ENCODE data around the gene ADGRV1. TPM values are rescaled to one million over a fixed set of nuclear protein-coding genes. Genes with fewer than 3 reads are reported as not detected.

The ADGRV1 gene
- total and polyA plus RNA-seq, 2 donors = 2.2 to 5.1 TPM

GRCh38 chr5:90549729-90550275 lies 8.8 kb upstream of the ADGRV1 start:
- H3K27me3 ChIP-seq (ENCODE audit: control insufficient read depth in 2 of 2, insufficient read depth in 1 of 2, low read length in 1 of 2) = no peaks in the 10 kb centered on the region
- WGBS = 76% methylated on average over 2 of the region's 2 CpGs

GRCh38 chr5:90550963-90551362 lies 7.6 kb upstream of the ADGRV1 start:
- Histone ChIP-seq H3K27me3 (ENCODE audit: control insufficient read depth in 2 of 2, insufficient read depth in 1 of 2, low read length in 1 of 2) (peaks cover 0 to 4% of the 10 kb centered on the region in 2 donors), H3K27ac (ENCODE audit: low read depth in 1 of 2, low read length in 1 of 2) (no peak overlapping the region), H3K4me1 (ENCODE audit: control insufficient read depth in 2 of 2, insufficient read depth in 2 of 2, low read length in 2 of 2) (no peaks in the 10 kb centered on the region), H3K9me3 (ENCODE audit: control insufficient read depth in 2 of 2, insufficient read depth in 1 of 2, low read length in 1 of 2) (no peaks in the 10 kb centered on the region), H3K36me3 (ENCODE audit: control insufficient read depth in 2 of 2, insufficient read depth in 2 of 2, low read length in 1 of 2) (no peaks in the 10 kb centered on the region), H3K4me3 (ENCODE audit: low read length in 2 of 2) (no peak overlapping the region)
- no peak for DNase-seq (ENCODE audit: low read depth in 6 of 9, low spot score in 9 of 9)
- 74% methylated on average over 3 of the region's 3 CpGs for WGBS

More at GRCh38 chr5:90549729-90550275, 8.8 kb upstream of the ADGRV1 start:
- Histone ChIP-seq H3K4me3 (ENCODE audit: low read length in 2 of 2) (no peak overlapping the region), H3K9me3 (ENCODE audit: control insufficient read depth in 2 of 2, insufficient read depth in 1 of 2, low read length in 1 of 2) (no peaks in the 10 kb centered on the region), H3K36me3 (ENCODE audit: control insufficient read depth in 2 of 2, insufficient read depth in 2 of 2, low read length in 1 of 2) (no peaks in the 10 kb centered on the region), H3K4me1 (ENCODE audit: control insufficient read depth in 2 of 2, insufficient read depth in 2 of 2, low read length in 2 of 2) (no peaks in the 10 kb centered on the region), H3K27ac (ENCODE audit: low read depth in 1 of 2, low read length in 1 of 2) (no peak overlapping the region)
- peak in 1 of 9 donors; percentile 20 for DNase-seq (ENCODE audit: low read depth in 6 of 9, low spot score in 9 of 9)

DNA sequence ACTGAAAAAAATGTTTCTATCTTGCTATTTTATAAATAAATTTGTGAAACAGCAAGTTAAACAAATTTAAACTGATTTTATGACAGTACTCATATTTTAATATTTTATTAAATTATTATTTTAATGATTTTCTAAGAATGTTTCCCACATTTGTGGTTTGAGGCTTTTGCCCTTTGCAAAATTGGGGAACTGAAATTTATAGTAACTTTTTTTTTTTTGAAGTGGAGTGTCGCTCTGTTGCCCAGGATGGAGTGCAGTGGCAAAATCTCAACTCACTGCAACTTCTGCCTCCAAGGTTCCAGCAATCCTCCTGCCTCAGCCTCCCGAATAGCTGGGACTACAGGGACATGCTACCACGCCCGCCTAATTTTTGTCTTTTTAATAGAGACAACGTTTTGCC lies 7.2 kb upstream of the ADGRV1 start:
- H3K4me3 ChIP-seq (ENCODE audit: low read length in 2 of 2) = no peak overlapping the region
- H3K27ac ChIP-seq (ENCODE audit: low read depth in 1 of 2, low read length in 1 of 2) = no peak overlapping the region
- no peaks in the 10 kb centered on the region for H3K9me3 ChIP-seq (ENCODE audit: control insufficient read depth in 2 of 2, insufficient read depth in 1 of 2, low read length in 1 of 2)
- WGBS = 80% methylated on average over 5 of the region's 5 CpGs
- H3K36me3 ChIP-seq (ENCODE audit: control insufficient read depth in 2 of 2, insufficient read depth in 2 of 2, low read length in 1 of 2) = no peaks in the 10 kb centered on the region
- H3K27me3 ChIP-seq (ENCODE audit: control insufficient read depth in 2 of 2, insufficient read depth in 1 of 2, low read length in 1 of 2) = peaks cover 0 to 8% of the 10 kb centered on the region in 2 donors
- H3K4me1 ChIP-seq (ENCODE audit: control insufficient read depth in 2 of 2, insufficient read depth in 2 of 2, low read length in 2 of 2) = no peaks in the 10 kb centered on the region
- DNase-seq (ENCODE audit: low read depth in 6 of 9, low spot score in 9 of 9) = no peak

GRCh38 chr5:90553711-90554110 lies 4.9 kb upstream of the ADGRV1 start:
- Histone ChIP-seq H3K27ac (ENCODE audit: low read depth in 1 of 2, low read length in 1 of 2) (no peak overlapping the region), H3K4me3 (ENCODE audit: low read length in 2 of 2) (no peak overlapping the region), H3K4me1 (ENCODE audit: control insufficient read depth in 2 of 2, insufficient read depth in 2 of 2, low read length in 2 of 2) (no peaks in the 10 kb centered on the region), H3K36me3 (ENCODE audit: control insufficient read depth in 2 of 2, insufficient read depth in 2 of 2, low read length in 1 of 2) (no peaks in the 10 kb centered on the region), H3K9me3 (ENCODE audit: control insufficient read depth in 2 of 2, insufficient read depth in 1 of 2, low read length in 1 of 2) (peaks cover 0 to 2% of the 10 kb centered on the region in 2 donors), H3K27me3 (ENCODE audit: control insufficient read depth in 2 of 2, insufficient read depth in 1 of 2, low read length in 1 of 2) (peaks cover 14 to 31% of the 10 kb centered on the region in 2 donors)
- DNase-seq (ENCODE audit: low read depth in 6 of 9, low spot score in 9 of 9) = no peak

GRCh38 chr5:90554358-90555006 lies 4.1 kb upstream of the ADGRV1 start:
- 94% methylated on average over 4 of the region's 4 CpGs for WGBS

DNA sequence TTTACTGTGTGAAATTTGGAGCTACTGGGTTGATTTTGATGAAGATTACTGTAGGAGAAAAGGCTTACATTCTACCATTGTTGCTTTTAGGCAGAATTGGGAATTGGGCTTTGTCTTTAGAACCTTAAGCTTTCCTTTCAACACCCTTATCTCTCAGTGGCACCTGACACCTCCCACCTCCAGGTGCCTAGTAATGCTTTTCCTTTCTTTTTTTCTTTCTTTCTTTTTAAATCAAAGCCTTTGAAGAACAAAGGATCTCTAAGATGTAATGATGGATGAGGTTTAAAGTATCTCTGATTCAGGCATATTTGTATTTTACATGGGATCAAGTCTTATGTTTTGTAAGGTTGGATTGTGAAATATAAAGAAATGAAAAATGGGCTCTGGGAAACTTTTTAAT lies 2.9 kb upstream of the ADGRV1 start:
- Histone ChIP-seq H3K4me1 (ENCODE audit: control insufficient read depth in 2 of 2, insufficient read depth in 2 of 2, low read length in 2 of 2) (no peaks in the 10 kb centered on the region), H3K4me3 (ENCODE audit: low read length in 2 of 2) (no peak overlapping the region), H3K9me3 (ENCODE audit: control insufficient read depth in 2 of 2, insufficient read depth in 1 of 2, low read length in 1 of 2) (peaks cover 0 to 2% of the 10 kb centered on the region in 2 donors), H3K36me3 (ENCODE audit: control insufficient read depth in 2 of 2, insufficient read depth in 2 of 2, low read length in 1 of 2) (no peaks in the 10 kb centered on the region), H3K27me3 (ENCODE audit: control insufficient read depth in 2 of 2, insufficient read depth in 1 of 2, low read length in 1 of 2) (peaks cover 15 to 48% of the 10 kb centered on the region in 2 donors), H3K27ac (ENCODE audit: low read depth in 1 of 2, low read length in 1 of 2) (no peak overlapping the region)
- no peak for DNase-seq (ENCODE audit: low read depth in 6 of 9, low spot score in 9 of 9)

More at GRCh38 chr5:90554358-90555006, 4.1 kb upstream of the ADGRV1 start:
- DNase-seq (ENCODE audit: low read depth in 6 of 9, low spot score in 9 of 9) = no peak
- Histone ChIP-seq H3K27ac (ENCODE audit: low read depth in 1 of 2, low read length in 1 of 2) (no peak overlapping the region), H3K36me3 (ENCODE audit: control insufficient read depth in 2 of 2, insufficient read depth in 2 of 2, low read length in 1 of 2) (no peaks in the 10 kb centered on the region), H3K4me3 (ENCODE audit: low read length in 2 of 2) (no peak overlapping the region), H3K9me3 (ENCODE audit: control insufficient read depth in 2 of 2, insufficient read depth in 1 of 2, low read length in 1 of 2) (peaks cover 0 to 2% of the 10 kb centered on the region in 2 donors), H3K4me1 (ENCODE audit: control insufficient read depth in 2 of 2, insufficient read depth in 2 of 2, low read length in 2 of 2) (no peaks in the 10 kb centered on the region), H3K27me3 (ENCODE audit: control insufficient read depth in 2 of 2, insufficient read depth in 1 of 2, low read length in 1 of 2) (peaks cover 15 to 39% of the 10 kb centered on the region in 2 donors)

DNA sequence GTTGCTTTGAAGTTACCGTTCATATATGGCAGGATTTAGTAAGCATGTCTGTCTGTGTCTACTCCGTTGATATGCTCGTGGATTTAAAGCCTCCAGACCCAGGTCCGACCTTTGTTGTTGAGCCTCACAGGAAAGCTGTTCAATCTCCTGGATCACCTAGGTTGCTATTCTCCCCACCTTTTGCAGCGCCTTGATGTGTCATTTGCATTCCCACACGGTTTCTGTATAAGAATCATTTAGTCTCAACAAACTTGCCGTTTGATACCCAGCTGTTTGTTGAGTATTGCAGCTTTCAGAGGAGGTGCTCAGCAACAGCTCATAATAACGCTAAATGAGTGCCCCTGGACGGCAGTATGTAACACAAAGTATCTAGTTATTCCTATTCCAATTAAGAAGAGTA lies 1.2 kb upstream of the ADGRV1 start:
- H3K27me3 ChIP-seq (ENCODE audit: control insufficient read depth in 2 of 2, insufficient read depth in 1 of 2, low read length in 1 of 2) = peaks cover 18 to 58% of the 10 kb centered on the region in 2 donors

GRCh38 chr5:90557871-90558270 lies 726 bp upstream of the ADGRV1 start:
- H3K36me3 ChIP-seq (ENCODE audit: control insufficient read depth in 2 of 2, insufficient read depth in 2 of 2, low read length in 1 of 2) = no peaks in the 10 kb centered on the region
- H3K9me3 ChIP-seq (ENCODE audit: control insufficient read depth in 2 of 2, insufficient read depth in 1 of 2, low read length in 1 of 2) = peaks cover 0 to 2% of the 10 kb centered on the region in 2 donors
- DNase-seq (ENCODE audit: low read depth in 6 of 9, low spot score in 9 of 9) = no peak
- no peak overlapping the region for H3K27ac ChIP-seq (ENCODE audit: low read depth in 1 of 2, low read length in 1 of 2)
- H3K4me3 ChIP-seq (ENCODE audit: low read length in 2 of 2) = no peak overlapping the region
- no peaks in the 10 kb centered on the region for H3K4me1 ChIP-seq (ENCODE audit: control insufficient read depth in 2 of 2, insufficient read depth in 2 of 2, low read length in 2 of 2)
- peaks cover 18 to 59% of the 10 kb centered on the region in 2 donors for H3K27me3 ChIP-seq (ENCODE audit: control insufficient read depth in 2 of 2, insufficient read depth in 1 of 2, low read length in 1 of 2)
- 23% methylated on average over 3 of the region's 3 CpGs for WGBS

More for the DNA sequence above, 1.2 kb upstream of the ADGRV1 start:
- 31% methylated on average over 9 of the region's 9 CpGs for WGBS
- no peak overlapping the region for H3K4me3 ChIP-seq (ENCODE audit: low read length in 2 of 2)
- H3K9me3 ChIP-seq (ENCODE audit: control insufficient read depth in 2 of 2, insufficient read depth in 1 of 2, low read length in 1 of 2) = peaks cover 0 to 2% of the 10 kb centered on the region in 2 donors
- DNase-seq (ENCODE audit: low read depth in 6 of 9, low spot score in 9 of 9) = no peak
- no peak overlapping the region for H3K27ac ChIP-seq (ENCODE audit: low read depth in 1 of 2, low read length in 1 of 2)
- H3K4me1 ChIP-seq (ENCODE audit: control insufficient read depth in 2 of 2, insufficient read depth in 2 of 2, low read length in 2 of 2) = no peaks in the 10 kb centered on the region
- no peaks in the 10 kb centered on the region for H3K36me3 ChIP-seq (ENCODE audit: control insufficient read depth in 2 of 2, insufficient read depth in 2 of 2, low read length in 1 of 2)

GRCh38 chr5:90560771-90561170 lies 2.2 kb downstream of the ADGRV1 start:
- peaks cover 0 to 2% of the 10 kb centered on the region in 2 donors for H3K9me3 ChIP-seq (ENCODE audit: control insufficient read depth in 2 of 2, insufficient read depth in 1 of 2, low read length in 1 of 2)
- H3K4me1 ChIP-seq (ENCODE audit: control insufficient read depth in 2 of 2, insufficient read depth in 2 of 2, low read length in 2 of 2) = no peaks in the 10 kb centered on the region
- H3K36me3 ChIP-seq (ENCODE audit: control insufficient read depth in 2 of 2, insufficient read depth in 2 of 2, low read length in 1 of 2) = no peaks in the 10 kb centered on the region
- DNase-seq (ENCODE audit: low read depth in 6 of 9, low spot score in 9 of 9) = no peak
- 84% methylated on average over 2 of the region's 2 CpGs for WGBS
- H3K27me3 ChIP-seq (ENCODE audit: control insufficient read depth in 2 of 2, insufficient read depth in 1 of 2, low read length in 1 of 2) = peaks cover 18 to 58% of the 10 kb centered on the region in 2 donors
- H3K4me3 ChIP-seq (ENCODE audit: low read length in 2 of 2) = no peak overlapping the region
- no peak overlapping the region for H3K27ac ChIP-seq (ENCODE audit: low read depth in 1 of 2, low read length in 1 of 2)
